Measurements from ENCODE around the gene NR3C2. TPM values are rescaled to one million over a fixed set of nuclear protein-coding genes. Genes with fewer than 3 reads are reported as not detected.

Gene NR3C2
- total RNA-seq, 1 donor from 2014 or later, result 11.5 TPM

GRCh38 chr4:148238811-148239493 lies 203.3 kb downstream of the NR3C2 start:
- no peaks in the 10 kb centered on the region for H3K27me3 Mint-ChIP-seq
- H3K36me3 Mint-ChIP-seq, result no peaks in the 10 kb centered on the region
- H3K9me3 Mint-ChIP-seq, result no peaks in the 10 kb centered on the region
- no peak overlapping the region for H3K4me3 Mint-ChIP-seq
- no peak for DNase-seq (ENCODE audit: extremely low spot score, unreplicated experiment)
- no peak for TF ChIP-seq CTCF (conservative IDR thresholded peaks at IDR 0.05)
- peaks cover 6% of the 10 kb centered on the region for H3K4me1 Mint-ChIP-seq (ENCODE audit: unreplicated experiment)
- H3K27ac Mint-ChIP-seq, result no peak overlapping the region

- H3K9me3 Mint-ChIP-seq, result no peaks in the 10 kb centered on the region
- no peak for TF ChIP-seq CTCF (conservative IDR thresholded peaks at IDR 0.05)
- H3K36me3 Mint-ChIP-seq, result no peaks in the 10 kb centered on the region
- no peak overlapping the region for H3K27ac Mint-ChIP-seq
- peaks cover 6% of the 10 kb centered on the region for H3K4me1 Mint-ChIP-seq (ENCODE audit: unreplicated experiment)
- H3K27me3 Mint-ChIP-seq, result no peaks in the 10 kb centered on the region
- DNase-seq (ENCODE audit: extremely low spot score, unreplicated experiment), result no peak
- H3K4me3 Mint-ChIP-seq, result no peak overlapping the region
These were observed 204.1 kb downstream of the NR3C2 start for GRCh38 chr4:148238086-148238485.

- H3K27me3 Mint-ChIP-seq, result no peaks in the 10 kb centered on the region
- H3K27ac Mint-ChIP-seq, result no peak overlapping the region
- peaks cover 6% of the 10 kb centered on the region for H3K9me3 Mint-ChIP-seq
- H3K4me3 Mint-ChIP-seq, result no peak overlapping the region
- H3K4me1 Mint-ChIP-seq (ENCODE audit: unreplicated experiment), result peaks cover 6% of the 10 kb centered on the region
- no peaks in the 10 kb centered on the region for H3K36me3 Mint-ChIP-seq
- no peak for DNase-seq (ENCODE audit: extremely low spot score, unreplicated experiment)
- no peak for TF ChIP-seq CTCF (conservative IDR thresholded peaks at IDR 0.05)
These were observed 206.4 kb downstream of the NR3C2 start for GRCh38 chr4:148235809-148236208.

- Mint-ChIP-seq H3K36me3 (no peaks in the 10 kb centered on the region), H3K9me3 (peaks cover 6% of the 10 kb centered on the region), H3K4me3 (no peak overlapping the region), H3K27ac (no peak overlapping the region), H3K27me3 (no peaks in the 10 kb centered on the region), H3K4me1 (ENCODE audit: unreplicated experiment) (no peaks in the 10 kb centered on the region)
- no peak for DNase-seq (ENCODE audit: extremely low spot score, unreplicated experiment)
- TF ChIP-seq CTCF (conservative IDR thresholded peaks at IDR 0.05), result no peak
These were observed 212.4 kb downstream of the NR3C2 start for GRCh38 chr4:148229798-148230197.

GRCh38 chr4:148229028-148229427 lies 213.2 kb downstream of the NR3C2 start:
- H3K36me3 Mint-ChIP-seq, result no peaks in the 10 kb centered on the region
- H3K27ac Mint-ChIP-seq, result no peak overlapping the region
- no peaks in the 10 kb centered on the region for H3K27me3 Mint-ChIP-seq
- H3K9me3 Mint-ChIP-seq, result peaks cover 6% of the 10 kb centered on the region
- TF ChIP-seq CTCF (conservative IDR thresholded peaks at IDR 0.05), result no peak
- DNase-seq (ENCODE audit: extremely low spot score, unreplicated experiment), result no peak
- no peaks in the 10 kb centered on the region for H3K4me1 Mint-ChIP-seq (ENCODE audit: unreplicated experiment)
- H3K4me3 Mint-ChIP-seq, result no peak overlapping the region

All from type B pancreatic cell (in vitro differentiated cells).